CD4-positive, alpha-beta T cell treated with Interferon alpha-2 for 1 hour (primary cell): ENCODE data around the gene FHIT.

Experiments used
- DNase-seq, 2 donors: peaks; one replicate each; pipeline ENCODE4 v3.0.0-alpha.2; 2020 to 2022

Gene FHIT

GRCh38 chr3:60133269-60134162 lies 1117.7 kb downstream of the FHIT start:
- DNase-seq = no peak

- no peak for DNase-seq
Observed at GRCh38 chr3:60131618-60132017, 1119.6 kb downstream of the FHIT start.

GRCh38 chr3:60126511-60127304 lies 1124.5 kb downstream of the FHIT start:
- no peak for DNase-seq

- no peak for DNase-seq
Observed at GRCh38 chr3:60125686-60126085, 1125.6 kb downstream of the FHIT start.

GRCh38 chr3:60120245-60120644 lies 1131.0 kb downstream of the FHIT start:
- no peak for DNase-seq

GRCh38 chr3:60114191-60114590 lies 1137.1 kb downstream of the FHIT start:
- no peak for DNase-seq

- no peak for DNase-seq
Observed at GRCh38 chr3:60107275-60107674, 1144.0 kb downstream of the FHIT start.

GRCh38 chr3:60102154-60102553 lies 1149.1 kb downstream of the FHIT start:
- DNase-seq = no peak

GRCh38 chr3:60101621-60102020 lies 1149.6 kb downstream of the FHIT start:
- DNase-seq = no peak

GRCh38 chr3:60096403-60096802 lies 1154.8 kb downstream of the FHIT start:
- no peak for DNase-seq

GRCh38 chr3:60095930-60096329 lies 1155.3 kb downstream of the FHIT start:
- no peak for DNase-seq

- DNase-seq = no peak
Observed at GRCh38 chr3:60095516-60095915, 1155.7 kb downstream of the FHIT start.

- no peak for DNase-seq
Observed at GRCh38 chr3:60094392-60094947, 1156.8 kb downstream of the FHIT start.

- DNase-seq = no peak
Observed at GRCh38 chr3:60090548-60090947, 1160.7 kb downstream of the FHIT start.

GRCh38 chr3:60086811-60087210 lies 1164.4 kb downstream of the FHIT start:
- no peak for DNase-seq

GRCh38 chr3:60085649-60086048 lies 1165.6 kb downstream of the FHIT start:
- DNase-seq = no peak

- peak in 1 of 2 donors; percentile 47 for DNase-seq
Observed at GRCh38 chr3:60081381-60082095, 1169.7 kb downstream of the FHIT start.

GRCh38 chr3:60080648-60081047 lies 1170.6 kb downstream of the FHIT start:
- DNase-seq = no peak

- DNase-seq = peak; percentile 44 to 57
Observed at GRCh38 chr3:60079076-60079475, 1172.2 kb downstream of the FHIT start.

GRCh38 chr3:60076331-60076730 lies 1174.9 kb downstream of the FHIT start:
- DNase-seq = no peak

- DNase-seq = no peak
Observed at GRCh38 chr3:60073942-60074341, 1177.3 kb downstream of the FHIT start.

- no peak for DNase-seq
Observed at GRCh38 chr3:60073228-60073627, 1178.0 kb downstream of the FHIT start.

GRCh38 chr3:60070366-60070765 lies 1180.9 kb downstream of the FHIT start:
- DNase-seq = no peak
